ENCODE data around the gene TBX21. TPM values are rescaled to one million over a fixed set of nuclear protein-coding genes. Genes with fewer than 3 reads are reported as not detected.

Gene TBX21
- total and polyA plus RNA-seq, 2 experiments from 2014 or later: not detected

DNA sequence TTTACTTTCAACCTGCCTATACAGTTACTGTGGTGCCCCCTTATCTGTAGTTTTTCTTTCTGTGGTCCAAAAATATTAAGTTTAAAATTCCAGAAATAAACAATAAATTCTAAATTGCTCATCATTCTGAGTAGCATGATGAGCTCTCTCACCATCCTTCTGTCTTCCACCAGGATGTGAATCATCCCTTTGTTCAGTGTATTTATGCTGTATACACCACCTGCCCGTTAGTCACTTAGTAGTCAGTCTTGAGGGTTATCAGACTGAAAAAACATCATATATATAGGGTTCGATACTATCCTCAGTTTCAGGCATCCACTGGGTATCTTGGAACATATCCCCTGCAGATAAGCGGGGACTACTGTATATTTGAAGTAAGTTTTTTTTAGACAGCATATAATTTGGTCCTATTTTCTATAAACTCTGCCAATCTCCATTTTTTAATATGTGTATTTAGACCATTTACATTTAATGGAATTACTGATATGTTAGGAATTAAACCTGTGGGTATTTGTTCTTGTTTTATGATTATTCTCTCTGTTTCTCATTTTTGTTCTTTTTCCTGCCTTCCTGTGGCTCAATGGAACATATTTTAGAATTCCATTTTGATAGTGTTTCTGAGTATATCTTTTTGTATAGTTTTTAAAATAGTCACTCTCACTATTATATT, 31.0 kb downstream of the TBX21 start:
- no peak overlapping the region for H3K4me2 ChIP-seq
- H3K79me2 ChIP-seq (replicated peaks; ENCODE audit: insufficient read depth): no peaks in the 10 kb centered on the region
- no peak overlapping the region for H3K4me3 Mint-ChIP-seq
- no peaks in the 10 kb centered on the region; the same call in 1 of the 2 replicates for H3K9me2 ChIP-seq (ENCODE audit: insufficient read depth)
- no peak overlapping the region for H3K27ac Mint-ChIP-seq
- H3K9me3 Mint-ChIP-seq: peaks cover 31% of the 10 kb centered on the region
- no peak for DNase-seq (ENCODE audit: low spot score)
- no peak overlapping the region for H3K4me3 ChIP-seq
- H3K27me3 ChIP-seq (ENCODE audit: insufficient read depth): no peaks in the 10 kb centered on the region
- peaks cover 8% of the 10 kb centered on the region for H3K27me3 Mint-ChIP-seq (ENCODE audit: insufficient read depth, low read depth, poor library complexity)
- no peak overlapping the region for H3K27ac ChIP-seq (ENCODE audit: low read depth)
- no peaks in the 10 kb centered on the region for H3K4me1 ChIP-seq (ENCODE audit: insufficient read depth)
- H2AFZ ChIP-seq: no peak overlapping the region
- H3K4me1 Mint-ChIP-seq: no peaks in the 10 kb centered on the region
- TF ChIP-seq POLR2AphosphoS5 (IDR thresholded peaks at IDR 0.05; ENCODE audit: low read depth) (no peak), EZH2 (IDR thresholded peaks at IDR 0.05; ENCODE audit: low read depth, unreplicated experiment) (no peak), STAT1 (IDR thresholded peaks at IDR 0.05; ENCODE audit: unreplicated experiment) (no peak), ZNF114 (CRISPR knock-in tag; IDR thresholded peaks at IDR 0.05) (no peak), ZNF331 (CRISPR knock-in tag; IDR thresholded peaks at IDR 0.05; ENCODE audit: low read depth) (no peak), EZH2phosphoT487 (IDR thresholded peaks at IDR 0.05; ENCODE audit: unreplicated experiment) (no peak), JUNB (IDR thresholded peaks at IDR 0.05; ENCODE audit: unreplicated experiment) (no peak), NANOG (IDR thresholded peaks at IDR 0.05; ENCODE audit: borderline replicate concordance) (no peak), CREB1 (CRISPR knock-in tag; IDR thresholded peaks at IDR 0.05; ENCODE audit: low read depth) (no peak)
- TF ChIP-seq, protein P1, sequence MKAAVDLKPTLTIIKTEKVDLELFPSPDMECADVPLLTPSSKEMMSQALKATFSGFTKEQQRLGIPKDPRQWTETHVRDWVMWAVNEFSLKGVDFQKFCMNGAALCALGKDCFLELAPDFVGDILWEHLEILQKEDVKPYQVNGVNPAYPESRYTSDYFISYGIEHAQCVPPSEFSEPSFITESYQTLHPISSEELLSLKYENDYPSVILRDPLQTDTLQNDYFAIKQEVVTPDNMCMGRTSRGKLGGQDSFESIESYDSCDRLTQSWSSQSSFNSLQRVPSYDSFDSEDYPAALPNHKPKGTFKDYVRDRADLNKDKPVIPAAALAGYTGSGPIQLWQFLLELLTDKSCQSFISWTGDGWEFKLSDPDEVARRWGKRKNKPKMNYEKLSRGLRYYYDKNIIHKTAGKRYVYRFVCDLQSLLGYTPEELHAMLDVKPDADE (IDR thresholded peaks at IDR 0.05): no peak
- TF ChIP-seq, protein P2, sequence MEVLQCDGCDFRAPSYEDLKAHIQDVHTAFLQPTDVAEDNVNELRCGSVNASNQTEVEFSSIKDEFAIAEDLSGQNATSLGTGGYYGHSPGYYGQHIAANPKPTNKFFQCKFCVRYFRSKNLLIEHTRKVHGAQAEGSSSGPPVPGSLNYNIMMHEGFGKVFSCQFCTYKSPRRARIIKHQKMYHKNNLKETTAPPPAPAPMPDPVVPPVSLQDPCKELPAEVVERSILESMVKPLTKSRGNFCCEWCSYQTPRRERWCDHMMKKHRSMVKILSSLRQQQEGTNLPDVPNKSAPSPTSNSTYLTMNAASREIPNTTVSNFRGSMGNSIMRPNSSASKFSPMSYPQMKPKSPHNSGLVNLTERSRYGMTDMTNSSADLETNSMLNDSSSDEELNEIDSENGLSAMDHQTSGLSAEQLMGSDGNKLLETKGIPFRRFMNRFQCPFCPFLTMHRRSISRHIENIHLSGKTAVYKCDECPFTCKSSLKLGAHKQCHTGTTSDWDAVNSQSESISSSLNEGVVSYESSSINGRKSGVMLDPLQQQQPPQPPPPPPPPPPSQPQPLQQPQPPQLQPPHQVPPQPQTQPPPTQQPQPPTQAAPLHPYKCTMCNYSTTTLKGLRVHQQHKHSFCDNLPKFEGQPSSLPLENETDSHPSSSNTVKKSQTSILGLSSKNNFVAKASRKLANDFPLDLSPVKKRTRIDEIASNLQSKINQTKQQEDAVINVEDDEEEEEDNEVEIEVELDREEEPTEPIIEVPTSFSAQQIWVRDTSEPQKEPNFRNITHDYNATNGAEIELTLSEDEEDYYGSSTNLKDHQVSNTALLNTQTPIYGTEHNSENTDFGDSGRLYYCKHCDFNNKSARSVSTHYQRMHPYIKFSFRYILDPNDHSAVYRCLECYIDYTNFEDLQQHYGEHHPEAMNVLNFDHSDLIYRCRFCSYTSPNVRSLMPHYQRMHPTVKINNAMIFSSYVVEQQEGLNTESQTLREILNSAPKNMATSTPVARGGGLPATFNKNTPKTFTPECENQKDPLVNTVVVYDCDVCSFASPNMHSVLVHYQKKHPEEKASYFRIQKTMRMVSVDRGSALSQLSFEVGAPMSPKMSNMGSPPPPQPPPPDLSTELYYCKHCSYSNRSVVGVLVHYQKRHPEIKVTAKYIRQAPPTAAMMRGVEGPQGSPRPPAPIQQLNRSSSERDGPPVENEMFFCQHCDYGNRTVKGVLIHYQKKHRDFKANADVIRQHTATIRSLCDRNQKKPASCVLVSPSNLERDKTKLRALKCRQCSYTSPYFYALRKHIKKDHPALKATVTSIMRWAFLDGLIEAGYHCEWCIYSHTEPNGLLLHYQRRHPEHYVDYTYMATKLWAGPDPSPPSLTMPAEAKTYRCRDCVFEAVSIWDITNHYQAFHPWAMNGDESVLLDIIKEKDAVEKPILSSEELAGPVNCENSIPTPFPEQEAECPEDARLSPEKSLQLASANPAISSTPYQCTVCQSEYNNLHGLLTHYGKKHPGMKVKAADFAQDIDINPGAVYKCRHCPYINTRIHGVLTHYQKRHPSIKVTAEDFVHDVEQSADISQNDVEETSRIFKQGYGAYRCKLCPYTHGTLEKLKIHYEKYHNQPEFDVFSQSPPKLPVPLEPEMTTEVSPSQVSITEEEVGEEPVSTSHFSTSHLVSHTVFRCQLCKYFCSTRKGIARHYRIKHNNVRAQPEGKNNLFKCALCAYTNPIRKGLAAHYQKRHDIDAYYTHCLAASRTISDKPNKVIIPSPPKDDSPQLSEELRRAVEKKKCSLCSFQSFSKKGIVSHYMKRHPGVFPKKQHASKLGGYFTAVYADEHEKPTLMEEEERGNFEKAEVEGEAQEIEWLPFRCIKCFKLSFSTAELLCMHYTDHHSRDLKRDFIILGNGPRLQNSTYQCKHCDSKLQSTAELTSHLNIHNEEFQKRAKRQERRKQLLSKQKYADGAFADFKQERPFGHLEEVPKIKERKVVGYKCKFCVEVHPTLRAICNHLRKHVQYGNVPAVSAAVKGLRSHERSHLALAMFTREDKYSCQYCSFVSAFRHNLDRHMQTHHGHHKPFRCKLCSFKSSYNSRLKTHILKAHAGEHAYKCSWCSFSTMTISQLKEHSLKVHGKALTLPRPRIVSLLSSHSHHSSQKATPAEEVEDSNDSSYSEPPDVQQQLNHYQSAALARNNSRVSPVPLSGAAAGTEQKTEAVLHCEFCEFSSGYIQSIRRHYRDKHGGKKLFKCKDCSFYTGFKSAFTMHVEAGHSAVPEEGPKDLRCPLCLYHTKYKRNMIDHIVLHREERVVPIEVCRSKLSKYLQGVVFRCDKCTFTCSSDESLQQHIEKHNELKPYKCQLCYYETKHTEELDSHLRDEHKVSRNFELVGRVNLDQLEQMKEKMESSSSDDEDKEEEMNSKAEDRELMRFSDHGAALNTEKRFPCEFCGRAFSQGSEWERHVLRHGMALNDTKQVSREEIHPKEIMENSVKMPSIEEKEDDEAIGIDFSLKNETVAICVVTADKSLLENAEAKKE (CRISPR knock-in tag; IDR thresholded peaks at IDR 0.05): no peak
- TF ChIP-seq, protein P3, sequence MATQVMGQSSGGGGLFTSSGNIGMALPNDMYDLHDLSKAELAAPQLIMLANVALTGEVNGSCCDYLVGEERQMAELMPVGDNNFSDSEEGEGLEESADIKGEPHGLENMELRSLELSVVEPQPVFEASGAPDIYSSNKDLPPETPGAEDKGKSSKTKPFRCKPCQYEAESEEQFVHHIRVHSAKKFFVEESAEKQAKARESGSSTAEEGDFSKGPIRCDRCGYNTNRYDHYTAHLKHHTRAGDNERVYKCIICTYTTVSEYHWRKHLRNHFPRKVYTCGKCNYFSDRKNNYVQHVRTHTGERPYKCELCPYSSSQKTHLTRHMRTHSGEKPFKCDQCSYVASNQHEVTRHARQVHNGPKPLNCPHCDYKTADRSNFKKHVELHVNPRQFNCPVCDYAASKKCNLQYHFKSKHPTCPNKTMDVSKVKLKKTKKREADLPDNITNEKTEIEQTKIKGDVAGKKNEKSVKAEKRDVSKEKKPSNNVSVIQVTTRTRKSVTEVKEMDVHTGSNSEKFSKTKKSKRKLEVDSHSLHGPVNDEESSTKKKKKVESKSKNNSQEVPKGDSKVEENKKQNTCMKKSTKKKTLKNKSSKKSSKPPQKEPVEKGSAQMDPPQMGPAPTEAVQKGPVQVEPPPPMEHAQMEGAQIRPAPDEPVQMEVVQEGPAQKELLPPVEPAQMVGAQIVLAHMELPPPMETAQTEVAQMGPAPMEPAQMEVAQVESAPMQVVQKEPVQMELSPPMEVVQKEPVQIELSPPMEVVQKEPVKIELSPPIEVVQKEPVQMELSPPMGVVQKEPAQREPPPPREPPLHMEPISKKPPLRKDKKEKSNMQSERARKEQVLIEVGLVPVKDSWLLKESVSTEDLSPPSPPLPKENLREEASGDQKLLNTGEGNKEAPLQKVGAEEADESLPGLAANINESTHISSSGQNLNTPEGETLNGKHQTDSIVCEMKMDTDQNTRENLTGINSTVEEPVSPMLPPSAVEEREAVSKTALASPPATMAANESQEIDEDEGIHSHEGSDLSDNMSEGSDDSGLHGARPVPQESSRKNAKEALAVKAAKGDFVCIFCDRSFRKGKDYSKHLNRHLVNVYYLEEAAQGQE (IDR thresholded peaks at IDR 0.05; ENCODE audit: unreplicated experiment): no peak
- TF ChIP-seq, protein P4, sequence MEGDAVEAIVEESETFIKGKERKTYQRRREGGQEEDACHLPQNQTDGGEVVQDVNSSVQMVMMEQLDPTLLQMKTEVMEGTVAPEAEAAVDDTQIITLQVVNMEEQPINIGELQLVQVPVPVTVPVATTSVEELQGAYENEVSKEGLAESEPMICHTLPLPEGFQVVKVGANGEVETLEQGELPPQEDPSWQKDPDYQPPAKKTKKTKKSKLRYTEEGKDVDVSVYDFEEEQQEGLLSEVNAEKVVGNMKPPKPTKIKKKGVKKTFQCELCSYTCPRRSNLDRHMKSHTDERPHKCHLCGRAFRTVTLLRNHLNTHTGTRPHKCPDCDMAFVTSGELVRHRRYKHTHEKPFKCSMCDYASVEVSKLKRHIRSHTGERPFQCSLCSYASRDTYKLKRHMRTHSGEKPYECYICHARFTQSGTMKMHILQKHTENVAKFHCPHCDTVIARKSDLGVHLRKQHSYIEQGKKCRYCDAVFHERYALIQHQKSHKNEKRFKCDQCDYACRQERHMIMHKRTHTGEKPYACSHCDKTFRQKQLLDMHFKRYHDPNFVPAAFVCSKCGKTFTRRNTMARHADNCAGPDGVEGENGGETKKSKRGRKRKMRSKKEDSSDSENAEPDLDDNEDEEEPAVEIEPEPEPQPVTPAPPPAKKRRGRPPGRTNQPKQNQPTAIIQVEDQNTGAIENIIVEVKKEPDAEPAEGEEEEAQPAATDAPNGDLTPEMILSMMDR (conservative IDR thresholded peaks at IDR 0.05; ENCODE audit: low read depth in 2 of 2): no peak
- 0 out of 2 replicates have a peak, but pooled peaks cover 4% of the 10 kb centered on the region for H3K36me3 ChIP-seq (ENCODE audit: insufficient read depth)
- no peaks in the 10 kb centered on the region for H4K20me1 ChIP-seq (replicated peaks; ENCODE audit: insufficient read depth)
- H3K36me3 Mint-ChIP-seq (ENCODE audit: low read depth): no peaks in the 10 kb centered on the region
- ATAC-seq: no peak
- H3F3A ChIP-seq (replicated peaks; ENCODE audit: low read depth): no peaks in the 10 kb centered on the region
